Measurements from ENCODE around the gene KRT80.

Gene KRT80

GRCh38 chr12:52222692-52223091, 30.9 kb upstream of the KRT80 start:
- Histone ChIP-seq H3K4me3 (ENCODE audit: low read length) (no peak overlapping the region), H2AFZ (ENCODE audit: low read depth, low read length) (no peak overlapping the region), H3K9me3 (ENCODE audit: low read length) (no peaks in the 10 kb centered on the region), H3K36me3 (ENCODE audit: insufficient read depth, low read length) (no peaks in the 10 kb centered on the region), H3K27me3 (ENCODE audit: insufficient read depth, low read length) (peaks cover 5% of the 10 kb centered on the region), H3K4me1 (ENCODE audit: insufficient read depth, low read length) (no peaks in the 10 kb centered on the region)

GRCh38 chr12:52221912-52222457, 30.2 kb upstream of the KRT80 start:
- H3K27me3 ChIP-seq (ENCODE audit: insufficient read depth, low read length), result peaks cover 7% of the 10 kb centered on the region
- no peaks in the 10 kb centered on the region for H3K4me1 ChIP-seq (ENCODE audit: insufficient read depth, low read length)
- H3K9me3 ChIP-seq (ENCODE audit: low read length), result no peaks in the 10 kb centered on the region
- no peak overlapping the region for H2AFZ ChIP-seq (ENCODE audit: low read depth, low read length)
- H3K4me3 ChIP-seq (ENCODE audit: low read length), result no peak overlapping the region
- no peaks in the 10 kb centered on the region for H3K36me3 ChIP-seq (ENCODE audit: insufficient read depth, low read length)

- no peak overlapping the region for H3K4me3 ChIP-seq (ENCODE audit: low read length)
- H3K4me1 ChIP-seq (ENCODE audit: insufficient read depth, low read length), result no peaks in the 10 kb centered on the region
Observed at GRCh38 chr12:52221070-52221781, 29.4 kb upstream of the KRT80 start.

GRCh38 chr12:52220477-52220876, 28.7 kb upstream of the KRT80 start:
- peaks cover 11% of the 10 kb centered on the region for H3K27me3 ChIP-seq (ENCODE audit: insufficient read depth, low read length)

More at GRCh38 chr12:52221070-52221781, 29.4 kb upstream of the KRT80 start:
- H3K27me3 ChIP-seq (ENCODE audit: insufficient read depth, low read length), result peaks cover 11% of the 10 kb centered on the region
- no peaks in the 10 kb centered on the region for H3K9me3 ChIP-seq (ENCODE audit: low read length)
- no peak overlapping the region for H2AFZ ChIP-seq (ENCODE audit: low read depth, low read length)
- no peaks in the 10 kb centered on the region for H3K36me3 ChIP-seq (ENCODE audit: insufficient read depth, low read length)

GRCh38 chr12:52218001-52218400, 26.2 kb upstream of the KRT80 start:
- H3K4me3 ChIP-seq (ENCODE audit: low read length), result no peak overlapping the region
- H3K9me3 ChIP-seq (ENCODE audit: low read length), result no peaks in the 10 kb centered on the region
- no peak overlapping the region for H2AFZ ChIP-seq (ENCODE audit: low read depth, low read length)
- H3K36me3 ChIP-seq (ENCODE audit: insufficient read depth, low read length), result no peaks in the 10 kb centered on the region
- no peaks in the 10 kb centered on the region for H3K4me1 ChIP-seq (ENCODE audit: insufficient read depth, low read length)
- H3K27me3 ChIP-seq (ENCODE audit: insufficient read depth, low read length), result peaks cover 11% of the 10 kb centered on the region

More at GRCh38 chr12:52220477-52220876, 28.7 kb upstream of the KRT80 start:
- H3K4me1 ChIP-seq (ENCODE audit: insufficient read depth, low read length), result no peaks in the 10 kb centered on the region
- no peak overlapping the region for H3K4me3 ChIP-seq (ENCODE audit: low read length)
- H2AFZ ChIP-seq (ENCODE audit: low read depth, low read length), result no peak overlapping the region
- H3K9me3 ChIP-seq (ENCODE audit: low read length), result no peaks in the 10 kb centered on the region
- H3K36me3 ChIP-seq (ENCODE audit: insufficient read depth, low read length), result no peaks in the 10 kb centered on the region

- H3K27me3 ChIP-seq (ENCODE audit: insufficient read depth, low read length), result peaks cover 11% of the 10 kb centered on the region
- H3K36me3 ChIP-seq (ENCODE audit: insufficient read depth, low read length), result no peaks in the 10 kb centered on the region
- no peak overlapping the region for H2AFZ ChIP-seq (ENCODE audit: low read depth, low read length)
- no peaks in the 10 kb centered on the region for H3K9me3 ChIP-seq (ENCODE audit: low read length)
- no peaks in the 10 kb centered on the region for H3K4me1 ChIP-seq (ENCODE audit: insufficient read depth, low read length)
- no peak overlapping the region for H3K4me3 ChIP-seq (ENCODE audit: low read length)
Observed at GRCh38 chr12:52217223-52217622, 25.4 kb upstream of the KRT80 start.

DNA sequence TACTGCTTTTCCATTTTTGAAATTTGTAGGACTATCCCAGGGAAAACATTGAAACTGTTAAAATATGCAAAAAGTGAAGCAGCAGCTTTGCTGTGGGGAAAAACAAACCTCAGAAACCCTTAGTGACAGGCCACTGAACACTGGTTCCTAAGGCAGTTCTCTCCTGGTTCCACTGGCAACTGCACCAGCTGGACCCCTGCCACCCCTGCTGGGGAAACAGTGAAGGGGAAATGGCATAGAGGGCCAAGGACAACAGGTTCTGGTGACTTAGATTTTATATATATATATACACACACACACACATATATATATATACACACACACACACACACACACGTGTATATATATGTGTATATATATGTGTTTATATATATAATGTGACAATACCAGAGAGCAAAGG, 25.0 kb upstream of the KRT80 start:
- H3K4me1 ChIP-seq (ENCODE audit: insufficient read depth, low read length), result no peaks in the 10 kb centered on the region
- H2AFZ ChIP-seq (ENCODE audit: low read depth, low read length), result no peak overlapping the region
- no peak overlapping the region for H3K4me3 ChIP-seq (ENCODE audit: low read length)
- no peaks in the 10 kb centered on the region for H3K36me3 ChIP-seq (ENCODE audit: insufficient read depth, low read length)
- peaks cover 7% of the 10 kb centered on the region for H3K27me3 ChIP-seq (ENCODE audit: insufficient read depth, low read length)
- H3K9me3 ChIP-seq (ENCODE audit: low read length), result no peaks in the 10 kb centered on the region

DNA sequence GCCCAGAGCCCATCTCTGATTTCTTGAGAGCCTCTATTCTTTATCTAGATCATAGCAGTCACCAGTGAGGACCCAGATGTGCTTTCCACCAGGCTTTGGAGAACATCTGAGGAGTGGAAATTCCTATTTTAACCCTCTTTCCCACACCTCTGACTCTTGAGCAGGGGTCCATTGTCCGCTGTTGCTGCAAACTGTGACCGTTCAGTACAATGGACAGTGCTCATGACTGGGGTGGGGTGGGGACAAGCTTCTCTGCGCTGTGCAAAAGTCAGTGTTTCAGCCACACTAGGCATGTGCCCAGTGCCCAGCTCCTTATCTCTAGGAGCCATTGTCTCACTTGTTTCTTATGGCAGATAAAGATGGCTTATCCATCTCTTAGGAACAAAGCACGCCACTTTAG, 24.3 kb upstream of the KRT80 start:
- Histone ChIP-seq H3K9me3 (ENCODE audit: low read length) (no peaks in the 10 kb centered on the region), H3K27me3 (ENCODE audit: insufficient read depth, low read length) (peaks cover 7% of the 10 kb centered on the region), H3K36me3 (ENCODE audit: insufficient read depth, low read length) (no peaks in the 10 kb centered on the region), H2AFZ (ENCODE audit: low read depth, low read length) (no peak overlapping the region), H3K4me3 (ENCODE audit: low read length) (no peak overlapping the region), H3K4me1 (ENCODE audit: insufficient read depth, low read length) (no peaks in the 10 kb centered on the region)

GRCh38 chr12:52215587-52216031, 23.8 kb upstream of the KRT80 start:
- Histone ChIP-seq H3K9me3 (ENCODE audit: low read length) (no peaks in the 10 kb centered on the region), H3K4me3 (ENCODE audit: low read length) (no peak overlapping the region), H2AFZ (ENCODE audit: low read depth, low read length) (no peak overlapping the region), H3K4me1 (ENCODE audit: insufficient read depth, low read length) (no peaks in the 10 kb centered on the region), H3K27me3 (ENCODE audit: insufficient read depth, low read length) (peaks cover 7% of the 10 kb centered on the region), H3K36me3 (ENCODE audit: insufficient read depth, low read length) (no peaks in the 10 kb centered on the region)

DNA sequence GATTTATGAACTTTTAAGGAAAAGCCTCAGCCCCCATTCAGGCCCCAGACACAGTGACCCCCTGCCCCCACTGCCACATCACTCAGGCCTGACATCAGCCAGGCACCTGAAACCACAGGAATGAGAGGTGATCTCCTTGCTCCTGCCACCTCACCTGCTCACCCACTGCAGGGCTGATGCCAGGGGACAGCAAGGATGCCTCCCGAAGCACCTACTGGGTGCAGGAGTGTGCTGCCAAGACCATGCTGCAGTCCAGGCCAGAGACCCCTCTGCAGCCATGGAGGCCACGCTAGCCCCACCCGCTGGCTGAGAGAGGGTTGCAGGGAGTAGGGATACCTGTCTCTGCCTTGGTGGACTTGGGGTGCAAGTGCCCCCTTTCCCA, 22.6 kb upstream of the KRT80 start:
- Histone ChIP-seq H3K4me1 (ENCODE audit: insufficient read depth, low read length) (no peaks in the 10 kb centered on the region), H2AFZ (ENCODE audit: low read depth, low read length) (no peak overlapping the region), H3K27me3 (ENCODE audit: insufficient read depth, low read length) (peaks cover 10% of the 10 kb centered on the region), H3K9me3 (ENCODE audit: low read length) (no peaks in the 10 kb centered on the region), H3K36me3 (ENCODE audit: insufficient read depth, low read length) (no peaks in the 10 kb centered on the region), H3K4me3 (ENCODE audit: low read length) (no peak overlapping the region)

DNA sequence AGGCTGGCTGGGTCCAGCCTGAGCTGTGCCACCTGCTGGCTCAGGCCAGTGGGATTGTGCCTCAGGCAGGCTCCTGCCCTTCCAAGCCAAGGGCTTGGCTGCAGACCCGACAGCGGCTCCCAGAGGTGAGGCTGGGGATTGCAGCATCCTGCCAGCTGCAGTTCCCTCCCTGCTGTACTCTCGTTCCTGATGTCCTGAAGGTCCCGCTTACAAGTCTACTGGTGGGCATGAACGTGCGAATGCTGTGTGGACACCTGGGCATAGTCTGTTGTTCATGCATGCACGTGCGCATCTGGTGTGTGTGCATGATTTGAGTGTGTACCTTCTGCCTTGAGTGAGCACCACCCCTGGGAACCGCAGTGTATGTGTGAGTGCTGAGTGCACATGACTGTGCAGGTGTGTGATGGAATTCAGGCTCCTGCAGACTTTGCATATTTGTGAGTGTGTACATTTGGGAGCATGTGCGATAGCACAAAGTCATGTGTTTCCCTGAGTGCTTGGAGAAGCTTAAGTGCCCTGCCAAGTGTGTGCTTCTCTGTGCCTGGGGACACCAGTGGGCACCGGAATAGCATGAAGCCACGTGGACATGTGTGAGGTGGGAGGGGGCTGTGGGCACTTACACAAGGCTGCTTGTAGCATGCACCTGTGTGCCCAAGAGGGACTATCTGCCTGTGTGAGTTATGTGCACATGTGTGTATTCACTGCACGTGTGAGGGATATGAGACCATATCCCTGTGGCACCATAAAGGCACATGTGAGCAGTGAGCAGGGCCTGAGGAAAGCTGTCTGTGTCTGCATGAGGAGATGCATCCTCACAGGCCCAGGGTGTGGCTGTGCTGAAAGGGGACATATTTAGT, 22.0 kb upstream of the KRT80 start:
- Histone ChIP-seq H3K27me3 (ENCODE audit: insufficient read depth, low read length) (peaks cover 10% of the 10 kb centered on the region), H3K36me3 (ENCODE audit: insufficient read depth, low read length) (no peaks in the 10 kb centered on the region), H3K4me3 (ENCODE audit: low read length) (no peak overlapping the region), H3K4me1 (ENCODE audit: insufficient read depth, low read length) (no peaks in the 10 kb centered on the region), H3K9me3 (ENCODE audit: low read length) (no peaks in the 10 kb centered on the region), H2AFZ (ENCODE audit: low read depth, low read length) (no peak overlapping the region)

DNA sequence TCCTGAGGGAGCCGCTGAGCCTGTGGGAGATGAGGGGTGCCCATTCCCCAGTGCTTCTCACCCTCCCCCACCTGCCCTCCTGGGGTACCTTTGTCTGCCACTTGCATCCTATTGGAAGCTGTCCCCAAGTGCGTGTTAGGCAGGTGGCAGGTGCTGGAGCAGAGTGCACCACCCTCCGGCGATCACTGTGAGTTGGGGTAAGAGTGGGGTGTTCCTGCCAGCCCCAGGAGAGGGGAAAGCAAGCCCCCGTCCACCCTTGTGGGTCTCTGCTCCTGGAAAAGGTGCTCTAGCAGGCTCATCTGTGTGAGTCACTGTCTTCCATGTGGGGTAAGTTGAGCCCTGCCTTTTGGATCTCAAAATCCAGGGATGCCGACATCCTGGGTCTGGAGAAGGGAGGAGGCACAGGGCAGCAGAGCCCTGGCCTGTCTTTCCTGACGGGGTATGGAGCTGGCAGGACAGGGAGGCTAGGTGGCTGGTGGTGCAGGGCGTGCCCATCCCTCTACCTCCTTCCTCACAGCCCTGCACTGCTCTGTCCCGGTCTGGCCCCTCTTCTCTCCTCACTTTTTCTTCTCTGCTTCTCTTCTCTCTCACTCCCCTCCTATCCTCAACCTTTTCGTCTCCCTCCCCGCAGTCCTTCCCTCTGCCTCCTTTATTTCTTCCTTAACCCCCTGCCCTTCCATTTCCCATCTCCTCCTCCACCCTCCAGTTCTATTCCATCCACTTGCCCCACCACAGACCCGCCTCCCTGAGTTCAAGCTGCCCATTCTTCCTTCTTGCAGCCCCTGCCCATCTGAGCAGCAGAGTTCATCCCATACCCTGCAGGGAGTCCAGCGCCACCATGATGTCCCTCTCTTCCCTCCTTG, 21.1 kb upstream of the KRT80 start:
- Histone ChIP-seq H3K27me3 (ENCODE audit: insufficient read depth, low read length) (peaks cover 10% of the 10 kb centered on the region), H3K9me3 (ENCODE audit: low read length) (no peaks in the 10 kb centered on the region), H3K36me3 (ENCODE audit: insufficient read depth, low read length) (no peaks in the 10 kb centered on the region), H3K4me3 (ENCODE audit: low read length) (no peak overlapping the region), H2AFZ (ENCODE audit: low read depth, low read length) (no peak overlapping the region), H3K4me1 (ENCODE audit: insufficient read depth, low read length) (no peaks in the 10 kb centered on the region)
